Measurements from ENCODE around the gene PRRC2C. TPM values are rescaled to one million over a fixed set of nuclear protein-coding genes. Genes with fewer than 3 reads are reported as not detected.

PRRC2C gene
- polyA plus RNA-seq, 1 of the 3 experiments (the other 2 are of a cell fraction), result 39.9 TPM

DNA sequence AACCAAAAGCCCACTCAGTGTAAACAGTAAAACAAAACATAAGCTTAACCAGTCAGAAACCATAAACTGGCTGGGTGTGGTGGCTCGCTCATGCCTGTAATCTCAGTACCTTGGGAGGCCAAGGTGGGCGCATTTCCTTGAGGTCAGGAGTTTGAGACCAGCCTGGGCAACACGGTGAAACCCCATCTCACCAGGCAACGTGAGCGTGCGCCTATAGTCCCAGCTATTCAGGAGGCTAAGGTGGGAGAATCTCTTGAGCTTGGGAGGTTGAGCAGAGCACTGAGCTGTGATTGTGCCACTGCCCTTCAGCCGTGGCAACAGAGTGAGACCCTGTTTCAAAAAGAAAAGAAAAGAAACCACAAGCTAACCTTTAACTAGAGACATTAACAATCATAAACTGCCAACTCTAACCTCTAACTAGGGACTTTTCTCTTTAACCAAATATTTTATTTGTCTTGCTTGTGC is 13.1 kb upstream of the PRRC2C start (continued):
- TF ChIP-seq YY1 (IDR thresholded peaks at IDR 0.05; ENCODE audit: low read depth), result no peak

DNA sequence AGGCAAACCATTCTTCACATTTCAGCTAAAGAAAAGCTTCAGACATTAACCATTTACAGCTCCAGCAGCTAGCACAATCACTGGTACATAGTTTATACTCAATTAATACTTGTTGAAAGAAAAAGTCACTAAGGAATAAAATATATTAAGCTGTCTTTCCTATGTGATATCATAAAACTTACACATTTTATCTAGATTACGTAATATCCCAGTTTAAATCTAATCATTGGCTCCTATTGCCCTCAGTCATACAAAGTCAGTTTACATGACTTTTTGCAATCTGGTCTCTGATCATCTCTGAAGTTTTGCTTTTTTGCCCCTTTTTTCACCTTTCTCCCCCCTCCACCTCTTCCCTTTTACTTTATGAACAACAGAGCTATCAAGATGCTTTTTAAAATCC is 8.5 kb upstream of the PRRC2C start:
- no peaks in the 10 kb centered on the region for H3F3A ChIP-seq (replicated peaks; ENCODE audit: insufficient read depth)
- no peaks in the 10 kb centered on the region for H3K4me1 ChIP-seq (ENCODE audit: control insufficient read depth in 1 of 2, insufficient read depth in 2 of 2, low read depth in 1 of 2, low read length in 1 of 2)
- H3K9ac ChIP-seq, result no peak overlapping the region
- H3K9me2 ChIP-seq, result no peaks in the 10 kb centered on the region
- POLR2A ChIA-PET, result no interaction called here
- no peak overlapping the region for H2AFZ ChIP-seq (ENCODE audit: low read depth)
- TF ChIP-seq, protein P1, sequence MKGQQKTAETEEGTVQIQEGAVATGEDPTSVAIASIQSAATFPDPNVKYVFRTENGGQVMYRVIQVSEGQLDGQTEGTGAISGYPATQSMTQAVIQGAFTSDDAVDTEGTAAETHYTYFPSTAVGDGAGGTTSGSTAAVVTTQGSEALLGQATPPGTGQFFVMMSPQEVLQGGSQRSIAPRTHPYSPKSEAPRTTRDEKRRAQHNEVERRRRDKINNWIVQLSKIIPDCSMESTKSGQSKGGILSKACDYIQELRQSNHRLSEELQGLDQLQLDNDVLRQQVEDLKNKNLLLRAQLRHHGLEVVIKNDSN (IDR thresholded peaks at IDR 0.05; ENCODE audit: borderline replicate concordance, low read depth), result no peak
- TF ChIP-seq TAF1 (IDR thresholded peaks at IDR 0.05; ENCODE audit: borderline replicate concordance, low read depth, low read length), result no peak
- TF ChIP-seq, protein P2, sequence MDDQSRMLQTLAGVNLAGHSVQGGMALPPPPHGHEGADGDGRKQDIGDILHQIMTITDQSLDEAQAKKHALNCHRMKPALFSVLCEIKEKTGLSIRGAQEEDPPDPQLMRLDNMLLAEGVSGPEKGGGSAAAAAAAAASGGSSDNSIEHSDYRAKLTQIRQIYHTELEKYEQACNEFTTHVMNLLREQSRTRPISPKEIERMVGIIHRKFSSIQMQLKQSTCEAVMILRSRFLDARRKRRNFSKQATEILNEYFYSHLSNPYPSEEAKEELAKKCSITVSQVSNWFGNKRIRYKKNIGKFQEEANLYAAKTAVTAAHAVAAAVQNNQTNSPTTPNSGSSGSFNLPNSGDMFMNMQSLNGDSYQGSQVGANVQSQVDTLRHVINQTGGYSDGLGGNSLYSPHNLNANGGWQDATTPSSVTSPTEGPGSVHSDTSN (IDR thresholded peaks at IDR 0.05), result no peak
- H3K36me3 ChIP-seq (replicated peaks in 1 of 2; ENCODE audit: control insufficient read depth in 1 of 2, insufficient read depth in 2 of 2, low read length in 1 of 2), result no peaks in the 10 kb centered on the region
- no peaks in the 10 kb centered on the region for H3K9me3 ChIP-seq
- H3K27me3 ChIP-seq (ENCODE audit: insufficient read depth), result no peaks in the 10 kb centered on the region
- H3K4me2 ChIP-seq, result no peak overlapping the region
- WGBS (ENCODE audit: low lambda C conversion rate), result 93% methylated on average over 1 of the region's 1 CpG
- CTCF ChIA-PET, result interaction anchor here (2.2 kb wide), 1 partner anchor 8 kb away, joined by 8 read pairs; the partner anchor contains the start of gene PRRC2C
- H3K4me3 ChIP-seq (ENCODE audit: low read depth in 2 of 2, low read length in 1 of 2), result no peak overlapping the region
- DNase-seq, result no peak
- no peaks in the 10 kb centered on the region for H4K20me1 ChIP-seq (ENCODE audit: insufficient read depth)
- H3K27ac ChIP-seq (ENCODE audit: low read depth in 2 of 2, low read length in 1 of 2), result no peak overlapping the region
- H3K79me2 ChIP-seq (ENCODE audit: insufficient read depth), result no peaks in the 10 kb centered on the region

DNA sequence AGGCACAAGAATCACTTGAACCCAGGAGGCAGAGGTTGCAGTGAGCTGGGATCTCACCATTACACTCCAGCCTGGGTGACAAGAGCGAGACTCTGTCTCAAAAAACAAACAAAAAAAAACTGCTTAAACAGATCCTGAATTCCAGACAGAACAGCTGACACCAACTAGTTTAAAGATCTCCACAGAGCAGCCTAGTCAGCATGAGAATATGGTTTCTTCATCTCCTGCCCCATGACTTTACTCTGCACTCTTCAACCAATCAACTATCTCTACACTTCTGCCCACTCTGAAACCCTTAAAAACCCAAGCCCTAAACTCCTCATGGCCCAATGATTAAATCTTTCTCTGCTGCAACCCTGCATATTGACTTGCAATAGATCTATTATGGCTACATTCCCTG is 7.5 kb upstream of the PRRC2C start:
- ChIA-PET CTCF (no interaction called here), POLR2A (no interaction called here)
- H3K27me3 ChIP-seq (ENCODE audit: insufficient read depth), result no peaks in the 10 kb centered on the region
- H3K4me1 ChIP-seq (ENCODE audit: control insufficient read depth in 1 of 2, insufficient read depth in 2 of 2, low read depth in 1 of 2, low read length in 1 of 2), result no peaks in the 10 kb centered on the region
- no peak overlapping the region for H3K4me2 ChIP-seq
- 79% methylated on average over 1 of the region's 1 CpG for whole genome bisulfite sequencing (ENCODE audit: low lambda C conversion rate)
- no peak overlapping the region for H2AFZ ChIP-seq (ENCODE audit: low read depth)
- H3K9ac ChIP-seq, result no peak overlapping the region
- H3F3A ChIP-seq (replicated peaks; ENCODE audit: insufficient read depth), result peaks cover 4% of the 10 kb centered on the region
- no peaks in the 10 kb centered on the region for H3K9me2 ChIP-seq
- no peak for TF ChIP-seq SIN3A (IDR thresholded peaks at IDR 0.05; ENCODE audit: borderline replicate concordance, low read depth, low read length)
- no peak for TF ChIP-seq SMC3 (IDR thresholded peaks at IDR 0.05; ENCODE audit: low read depth, low read length)
- no peak for TF ChIP-seq FOXJ3 (CRISPR knock-in tag; IDR thresholded peaks at IDR 0.05)
- TF ChIP-seq MEF2A (IDR thresholded peaks at IDR 0.05; ENCODE audit: borderline replicate concordance, low read depth), result no peak
- no peak for TF ChIP-seq TEAD4 (IDR thresholded peaks at IDR 0.05; ENCODE audit: borderline replicate concordance, insufficient read depth)
- no peak for TF ChIP-seq FOXM1 (IDR thresholded peaks at IDR 0.05; ENCODE audit: low read depth)
- no peak for TF ChIP-seq GABPA (IDR thresholded peaks at IDR 0.05; ENCODE audit: low read depth)
- no peak for TF ChIP-seq RAD21 (IDR thresholded peaks at IDR 0.05; ENCODE audit: low read length)
- no peak for TF ChIP-seq TAF1 (IDR thresholded peaks at IDR 0.05; ENCODE audit: borderline replicate concordance, low read depth, low read length)
- TF ChIP-seq, protein P3, sequence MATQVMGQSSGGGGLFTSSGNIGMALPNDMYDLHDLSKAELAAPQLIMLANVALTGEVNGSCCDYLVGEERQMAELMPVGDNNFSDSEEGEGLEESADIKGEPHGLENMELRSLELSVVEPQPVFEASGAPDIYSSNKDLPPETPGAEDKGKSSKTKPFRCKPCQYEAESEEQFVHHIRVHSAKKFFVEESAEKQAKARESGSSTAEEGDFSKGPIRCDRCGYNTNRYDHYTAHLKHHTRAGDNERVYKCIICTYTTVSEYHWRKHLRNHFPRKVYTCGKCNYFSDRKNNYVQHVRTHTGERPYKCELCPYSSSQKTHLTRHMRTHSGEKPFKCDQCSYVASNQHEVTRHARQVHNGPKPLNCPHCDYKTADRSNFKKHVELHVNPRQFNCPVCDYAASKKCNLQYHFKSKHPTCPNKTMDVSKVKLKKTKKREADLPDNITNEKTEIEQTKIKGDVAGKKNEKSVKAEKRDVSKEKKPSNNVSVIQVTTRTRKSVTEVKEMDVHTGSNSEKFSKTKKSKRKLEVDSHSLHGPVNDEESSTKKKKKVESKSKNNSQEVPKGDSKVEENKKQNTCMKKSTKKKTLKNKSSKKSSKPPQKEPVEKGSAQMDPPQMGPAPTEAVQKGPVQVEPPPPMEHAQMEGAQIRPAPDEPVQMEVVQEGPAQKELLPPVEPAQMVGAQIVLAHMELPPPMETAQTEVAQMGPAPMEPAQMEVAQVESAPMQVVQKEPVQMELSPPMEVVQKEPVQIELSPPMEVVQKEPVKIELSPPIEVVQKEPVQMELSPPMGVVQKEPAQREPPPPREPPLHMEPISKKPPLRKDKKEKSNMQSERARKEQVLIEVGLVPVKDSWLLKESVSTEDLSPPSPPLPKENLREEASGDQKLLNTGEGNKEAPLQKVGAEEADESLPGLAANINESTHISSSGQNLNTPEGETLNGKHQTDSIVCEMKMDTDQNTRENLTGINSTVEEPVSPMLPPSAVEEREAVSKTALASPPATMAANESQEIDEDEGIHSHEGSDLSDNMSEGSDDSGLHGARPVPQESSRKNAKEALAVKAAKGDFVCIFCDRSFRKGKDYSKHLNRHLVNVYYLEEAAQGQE (IDR thresholded peaks at IDR 0.05; ENCODE audit: low read depth, low read length), result no peak
- TF ChIP-seq NFIC (IDR thresholded peaks at IDR 0.05; ENCODE audit: borderline replicate concordance), result no peak
- no peak for TF ChIP-seq POLR2AphosphoS5 (IDR thresholded peaks at IDR 0.05; ENCODE audit: low read depth, low read length)
- TF ChIP-seq ELF1 (IDR thresholded peaks at IDR 0.05), result no peak
- no peak for TF ChIP-seq NRF1 (IDR thresholded peaks at IDR 0.05; ENCODE audit: low read depth, low read length)
- TF ChIP-seq, protein P4, sequence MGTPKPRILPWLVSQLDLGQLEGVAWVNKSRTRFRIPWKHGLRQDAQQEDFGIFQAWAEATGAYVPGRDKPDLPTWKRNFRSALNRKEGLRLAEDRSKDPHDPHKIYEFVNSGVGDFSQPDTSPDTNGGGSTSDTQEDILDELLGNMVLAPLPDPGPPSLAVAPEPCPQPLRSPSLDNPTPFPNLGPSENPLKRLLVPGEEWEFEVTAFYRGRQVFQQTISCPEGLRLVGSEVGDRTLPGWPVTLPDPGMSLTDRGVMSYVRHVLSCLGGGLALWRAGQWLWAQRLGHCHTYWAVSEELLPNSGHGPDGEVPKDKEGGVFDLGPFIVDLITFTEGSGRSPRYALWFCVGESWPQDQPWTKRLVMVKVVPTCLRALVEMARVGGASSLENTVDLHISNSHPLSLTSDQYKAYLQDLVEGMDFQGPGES (IDR thresholded peaks at IDR 0.05; ENCODE audit: low read depth, low read length), result no peak
- TF ChIP-seq, protein P5, sequence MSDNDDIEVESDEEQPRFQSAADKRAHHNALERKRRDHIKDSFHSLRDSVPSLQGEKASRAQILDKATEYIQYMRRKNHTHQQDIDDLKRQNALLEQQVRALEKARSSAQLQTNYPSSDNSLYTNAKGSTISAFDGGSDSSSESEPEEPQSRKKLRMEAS (IDR thresholded peaks at IDR 0.05; ENCODE audit: low read depth), result no peak
- H3K9me3 ChIP-seq, result no peaks in the 10 kb centered on the region
- H3K27ac ChIP-seq (ENCODE audit: low read depth in 2 of 2, low read length in 1 of 2), result no peak overlapping the region
- H4K20me1 ChIP-seq (ENCODE audit: insufficient read depth), result no peaks in the 10 kb centered on the region
- H3K36me3 ChIP-seq (replicated peaks in 1 of 2; ENCODE audit: control insufficient read depth in 1 of 2, insufficient read depth in 2 of 2, low read length in 1 of 2), result no peaks in the 10 kb centered on the region
- DNase-seq, result no peak
- H3K4me3 ChIP-seq (ENCODE audit: low read depth in 2 of 2, low read length in 1 of 2), result no peak overlapping the region
- H3K79me2 ChIP-seq (ENCODE audit: insufficient read depth), result no peaks in the 10 kb centered on the region

All from SK-N-SH (cell line).